GM21529 (cell line): ENCODE measurements around the gene EMID1.
"Not testable (repeated sequence)": the region's sequence is repeated elsewhere in the genome, so short reads cannot be mapped to it uniquely, and the experiment has no call there.

Source experiments
- ATAC-seq: cut with Tn5 transposase; IDR thresholded peaks from one replicate; pipeline ENCODE4 v1.9.1; 2021; ENCODE audit not compliant: unreplicated experiment

Gene EMID1

DNA sequence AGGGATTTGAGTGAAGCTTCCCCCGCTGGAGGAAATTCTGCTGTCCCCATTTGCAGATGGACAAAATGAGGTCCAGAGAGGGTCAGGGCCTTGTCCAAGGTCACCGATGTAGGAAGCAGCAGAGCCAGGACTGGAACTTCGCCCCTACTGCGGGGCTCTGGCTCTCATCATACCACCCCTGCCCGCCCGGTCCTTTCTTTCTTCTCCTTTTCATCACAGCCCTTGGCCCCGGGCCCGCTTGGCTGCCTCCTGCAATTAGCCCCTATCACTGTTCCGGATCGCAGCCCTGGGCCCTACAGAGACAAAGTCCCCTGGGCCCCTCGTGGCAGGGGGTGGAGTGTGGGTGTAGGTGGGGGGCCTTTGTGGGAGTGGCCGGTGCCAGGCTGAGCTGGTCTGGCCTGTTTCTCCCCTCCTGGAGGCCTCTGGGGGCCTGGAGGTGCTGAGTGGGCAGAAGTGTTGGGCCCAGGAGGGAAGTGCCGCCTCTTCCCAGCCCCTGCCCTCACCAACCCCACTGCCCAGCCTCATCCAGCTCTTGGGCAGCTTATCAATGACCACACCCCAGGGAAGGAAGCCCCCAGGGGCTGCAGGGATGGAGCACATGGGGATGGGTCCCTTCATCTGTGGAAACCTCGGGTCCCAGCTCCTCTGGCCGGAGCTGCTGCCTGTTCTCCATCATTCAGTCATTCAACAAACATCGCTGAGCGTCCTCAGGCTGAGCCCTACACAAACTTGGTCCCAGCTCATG is 3.4 kb downstream of the EMID1 start:
- ATAC-seq, result no peak

DNA sequence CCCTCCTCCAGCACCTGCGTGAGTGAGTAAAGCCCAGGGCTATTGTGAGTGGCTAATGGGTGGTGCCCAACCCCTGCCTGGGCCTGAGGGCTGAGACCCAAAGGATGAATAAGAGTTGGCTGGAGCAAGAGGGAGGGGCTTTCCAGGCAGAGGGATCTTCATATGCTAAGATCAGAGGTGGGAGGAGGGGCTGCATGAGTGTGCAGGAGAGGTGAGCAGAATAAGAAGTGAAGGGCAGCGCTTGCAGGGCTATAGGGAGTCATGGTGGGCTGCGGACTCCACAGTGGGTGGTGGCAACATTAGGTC is 3.9 kb downstream of the EMID1 start:
- ATAC-seq, result no peak

DNA sequence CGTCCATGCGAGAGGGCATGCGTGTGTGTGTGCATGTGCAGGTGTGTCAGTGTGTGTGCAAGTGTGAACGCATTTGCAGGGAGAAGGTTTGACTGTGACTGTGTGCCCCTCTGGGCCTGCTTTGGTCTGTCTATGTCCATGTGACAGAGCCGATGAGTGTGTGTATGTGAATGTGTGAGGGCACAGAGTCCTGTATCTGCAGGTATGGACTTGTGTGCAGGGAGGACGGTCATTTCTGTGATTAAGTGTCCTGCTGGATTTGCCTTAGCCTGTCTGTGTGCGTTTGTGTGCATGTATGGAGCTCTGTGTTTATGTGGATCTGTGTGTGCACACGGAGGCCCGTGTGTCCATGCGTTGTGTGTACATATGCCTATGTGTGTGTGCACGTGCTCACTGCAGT is 5.4 kb downstream of the EMID1 start:
- ATAC-seq, result no peak

DNA sequence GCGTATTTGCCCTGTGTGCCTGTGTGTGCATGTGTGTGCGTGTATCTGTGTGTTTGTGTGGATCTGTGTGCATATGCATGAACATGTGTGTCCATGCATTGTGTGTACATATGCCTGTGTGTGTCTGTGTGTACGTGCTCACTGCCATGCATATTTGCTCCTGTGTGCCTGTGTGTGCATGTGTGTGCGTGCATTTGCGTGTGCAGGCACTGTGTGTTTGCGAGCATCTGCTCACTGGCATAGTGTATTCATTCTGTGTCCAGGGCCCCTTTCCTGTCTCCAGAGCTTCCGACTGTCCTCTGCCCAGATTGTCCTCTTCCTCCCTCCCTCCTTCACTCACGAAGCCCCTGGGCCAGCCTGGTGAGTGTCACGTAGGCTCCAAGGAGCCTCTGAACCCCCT is 5.8 kb downstream of the EMID1 start:
- no peak for ATAC-seq

DNA sequence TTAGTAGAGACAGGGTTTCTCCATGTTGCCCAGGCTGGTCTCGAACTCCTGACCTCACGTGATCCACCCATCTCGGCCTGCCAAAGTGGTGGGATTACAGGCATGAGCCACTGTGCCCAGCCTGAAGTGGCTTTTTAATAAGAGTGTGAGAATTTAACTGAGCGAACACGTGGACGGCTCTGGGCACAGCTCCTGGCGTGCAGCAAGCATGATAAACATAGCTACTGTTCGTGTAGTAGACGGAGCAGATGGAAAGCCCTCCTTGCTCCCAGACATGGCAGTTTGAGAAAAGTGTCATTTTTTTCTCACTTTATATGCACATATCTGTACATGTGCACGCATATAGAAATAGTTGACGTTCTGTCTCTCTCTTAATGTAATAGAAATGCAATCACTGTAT is 7.0 kb downstream of the EMID1 start:
- ATAC-seq, result no peak

DNA sequence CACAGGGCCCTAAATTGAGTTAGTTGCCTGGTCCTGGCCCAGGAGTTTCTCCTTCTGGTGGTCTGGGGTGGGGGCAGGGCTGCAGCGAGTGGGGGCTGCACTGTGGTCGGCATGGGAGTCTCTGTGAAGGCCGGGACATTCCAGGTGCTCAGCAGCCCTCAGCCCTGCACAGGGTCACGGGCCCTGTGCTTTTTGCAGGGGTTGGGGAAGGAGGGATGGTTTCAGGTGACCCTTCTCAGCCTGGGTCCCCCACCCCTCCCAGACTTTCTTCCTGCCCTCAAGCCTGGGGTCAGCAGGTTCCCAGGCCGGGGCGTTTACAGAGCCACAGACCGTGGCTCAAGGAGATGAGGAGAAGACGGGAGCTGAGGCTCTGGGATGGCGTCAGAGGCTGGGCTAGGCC is 7.8 kb downstream of the EMID1 start:
- ATAC-seq, result no peak

DNA sequence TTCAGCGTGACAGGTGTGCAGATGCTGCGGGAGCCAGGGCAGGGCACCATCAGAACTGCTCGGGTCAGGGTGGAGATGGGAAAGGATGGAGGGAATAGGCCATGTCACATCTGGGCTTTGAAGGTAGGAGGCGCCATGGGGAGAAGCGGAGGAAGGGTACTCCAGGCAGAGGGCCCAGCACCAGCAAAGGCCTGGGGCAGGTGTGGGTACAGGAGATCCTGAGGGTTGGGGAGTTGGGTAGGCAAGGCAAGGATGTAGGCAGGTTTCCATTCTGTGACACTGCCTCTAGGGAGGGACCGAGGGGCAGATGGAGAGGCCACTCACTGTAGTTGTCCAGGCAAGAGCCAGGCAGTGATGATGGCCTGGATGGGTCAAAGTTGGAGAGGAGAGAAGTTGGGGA is 8.5 kb downstream of the EMID1 start:
- no peak for ATAC-seq

DNA sequence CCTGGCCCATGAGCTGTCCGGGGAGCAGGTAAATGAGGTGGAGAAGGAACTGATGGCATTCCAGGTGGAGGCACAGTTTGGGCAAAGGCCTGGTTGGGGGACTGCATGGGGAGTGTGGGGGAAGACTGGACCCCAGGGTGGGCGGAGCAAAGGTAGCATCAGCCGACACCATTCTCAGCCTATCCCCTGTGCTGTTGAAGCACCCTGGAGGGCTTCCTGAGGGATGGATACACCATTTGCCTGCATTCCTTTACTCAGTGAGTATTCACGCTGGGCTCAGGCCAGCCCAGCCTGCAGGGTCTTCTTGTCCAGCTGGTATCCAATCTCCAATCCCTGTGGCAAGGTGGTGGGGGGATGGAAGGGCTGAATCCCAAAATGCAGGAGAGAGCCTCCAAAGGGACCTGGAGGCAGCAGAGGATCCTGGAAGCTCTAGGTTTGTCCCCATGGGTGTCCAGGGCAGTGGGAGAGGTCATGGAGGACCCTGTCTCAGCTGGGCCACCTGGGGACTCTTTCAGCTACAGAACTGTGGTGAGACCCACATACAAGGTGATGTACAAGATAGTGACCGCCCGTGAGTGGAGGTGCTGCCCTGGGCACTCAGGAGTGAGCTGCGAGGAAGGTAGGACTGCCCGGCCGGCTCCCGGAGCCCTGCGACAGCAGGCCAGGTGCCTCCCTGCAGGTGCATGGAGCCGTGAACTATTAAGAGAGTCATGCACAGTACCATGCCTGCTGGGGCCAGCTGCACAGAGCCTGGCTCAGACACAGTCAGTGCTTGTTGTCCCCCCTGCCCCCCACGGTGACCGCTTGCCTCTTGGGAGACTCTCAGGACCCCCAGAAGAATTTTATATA is 9.5 kb downstream of the EMID1 start:
- no peak for ATAC-seq

DNA sequence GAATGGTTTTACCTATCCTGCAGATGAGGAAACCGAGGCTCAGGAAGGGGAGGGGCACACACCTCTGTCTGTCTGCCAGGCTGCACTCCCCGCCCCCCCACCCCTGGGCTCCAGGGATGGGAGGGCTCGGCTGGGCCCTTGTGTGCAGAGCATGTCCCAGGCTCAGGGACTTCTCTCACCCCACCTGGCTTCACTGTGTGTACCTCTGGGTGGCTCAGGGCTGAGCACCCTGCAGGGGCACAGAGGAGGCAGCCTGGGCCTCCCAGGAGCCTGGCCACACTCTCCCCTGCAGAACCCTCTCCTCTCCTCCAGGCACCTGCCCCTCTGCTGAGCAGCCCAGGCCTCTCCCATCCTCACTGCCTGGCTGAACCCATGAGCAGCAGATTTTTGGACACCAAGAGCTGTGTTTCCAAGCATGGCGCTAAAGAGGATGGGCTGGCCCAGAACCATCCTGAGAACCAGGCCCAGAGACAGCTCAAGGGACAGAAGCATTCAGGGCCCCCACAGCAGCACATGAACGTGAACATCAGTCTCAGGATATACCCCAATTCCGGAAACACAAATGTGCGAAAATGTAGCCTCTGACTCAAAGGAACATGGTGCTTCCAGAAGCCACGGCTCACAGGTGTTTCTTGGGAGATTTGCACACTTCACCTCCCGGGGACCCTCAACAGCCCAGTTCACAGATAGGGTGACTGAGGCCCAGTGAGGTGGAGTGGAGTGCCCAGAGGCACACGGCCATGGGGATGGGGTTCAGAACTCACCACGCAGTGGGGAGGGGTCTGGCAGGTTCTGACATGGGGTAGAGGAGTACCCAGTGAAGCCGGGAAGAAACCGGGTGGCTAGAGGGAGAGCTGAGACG is 10.5 kb downstream of the EMID1 start:
- ATAC-seq, result no peak

DNA sequence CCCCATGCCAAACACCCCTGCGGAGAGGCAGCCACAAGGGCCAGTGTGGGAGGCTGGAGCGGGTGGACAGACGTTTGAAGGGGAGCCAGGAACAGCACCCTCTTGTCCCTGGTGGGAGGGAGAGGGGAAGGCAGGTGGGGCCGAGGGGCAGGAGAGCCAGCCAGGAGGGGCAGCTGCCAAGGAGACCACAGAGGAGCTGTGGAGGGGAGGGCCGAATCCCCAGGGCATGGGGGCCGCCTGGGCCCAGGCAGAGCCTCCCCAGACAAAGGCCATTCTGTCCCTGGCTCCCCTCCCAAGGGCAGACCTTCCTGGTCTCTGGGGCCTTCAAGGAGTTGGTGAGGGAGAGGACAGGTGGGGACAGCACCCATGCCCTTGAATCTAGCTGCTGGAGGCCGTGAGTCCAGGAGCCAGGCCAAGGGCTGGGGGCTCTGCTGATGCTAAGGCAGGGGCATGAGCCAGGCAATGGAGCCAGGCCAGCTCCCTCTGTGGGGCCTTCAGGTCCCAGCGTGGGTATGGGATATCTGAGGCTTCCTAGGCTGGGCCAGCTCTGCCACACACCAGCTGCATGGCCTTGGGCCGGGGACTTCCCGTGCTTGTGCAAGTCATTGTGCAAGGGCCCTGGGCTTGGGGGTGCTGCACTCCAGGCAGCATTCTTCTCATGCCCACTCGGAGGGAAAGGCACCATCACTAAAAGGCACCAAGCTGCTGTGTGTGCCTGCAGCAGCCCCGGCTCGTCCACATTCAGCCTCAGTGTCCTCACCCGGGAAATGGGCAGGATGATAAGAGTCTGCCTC is 11.4 kb downstream of the EMID1 start:
- ATAC-seq, result no peak

DNA sequence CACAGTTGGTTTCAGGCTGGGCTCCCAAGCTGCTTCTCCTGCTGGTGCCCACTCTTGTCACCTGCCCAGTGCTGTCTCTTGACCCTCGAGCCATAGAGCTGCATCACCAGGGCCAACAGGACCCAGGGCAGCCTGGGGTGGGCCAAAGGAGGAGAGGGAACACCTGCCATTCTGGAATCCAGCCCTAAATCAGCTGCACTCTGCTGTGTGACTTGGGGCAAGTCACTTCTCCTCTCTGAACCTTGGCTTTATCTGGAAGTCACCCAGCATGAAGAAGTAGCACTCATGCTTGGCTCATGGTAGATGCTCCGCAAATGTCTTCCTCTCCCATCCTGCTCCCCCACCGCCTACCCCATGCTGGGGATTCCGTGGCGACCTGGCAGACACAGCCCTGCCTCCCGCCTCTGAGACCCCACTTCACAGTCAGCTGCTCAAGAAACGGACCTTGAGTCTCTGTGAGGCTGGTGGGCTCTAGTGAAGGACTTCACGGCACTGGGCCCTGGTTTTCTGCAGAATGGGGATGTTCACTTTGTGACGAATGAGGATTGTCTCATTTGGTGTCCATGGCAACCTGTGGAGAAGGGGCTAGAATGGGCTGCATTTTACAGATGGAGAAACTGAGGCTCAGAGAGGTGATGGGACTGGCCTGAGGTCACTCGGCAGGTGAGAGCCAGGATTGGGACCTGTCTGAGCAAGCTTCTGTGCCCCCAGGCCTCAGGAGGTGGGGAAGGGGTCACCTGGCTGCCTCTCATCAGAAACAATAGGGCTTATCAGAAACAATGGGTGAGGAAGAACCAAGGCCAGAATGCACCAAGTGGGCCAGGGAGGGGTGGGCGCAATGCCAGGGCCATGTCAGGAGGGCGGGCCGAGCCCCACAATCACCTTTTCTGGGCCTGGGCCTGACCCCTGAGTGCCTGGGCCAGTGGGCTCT is 12.4 kb downstream of the EMID1 start:
- ATAC-seq, result no peak

DNA sequence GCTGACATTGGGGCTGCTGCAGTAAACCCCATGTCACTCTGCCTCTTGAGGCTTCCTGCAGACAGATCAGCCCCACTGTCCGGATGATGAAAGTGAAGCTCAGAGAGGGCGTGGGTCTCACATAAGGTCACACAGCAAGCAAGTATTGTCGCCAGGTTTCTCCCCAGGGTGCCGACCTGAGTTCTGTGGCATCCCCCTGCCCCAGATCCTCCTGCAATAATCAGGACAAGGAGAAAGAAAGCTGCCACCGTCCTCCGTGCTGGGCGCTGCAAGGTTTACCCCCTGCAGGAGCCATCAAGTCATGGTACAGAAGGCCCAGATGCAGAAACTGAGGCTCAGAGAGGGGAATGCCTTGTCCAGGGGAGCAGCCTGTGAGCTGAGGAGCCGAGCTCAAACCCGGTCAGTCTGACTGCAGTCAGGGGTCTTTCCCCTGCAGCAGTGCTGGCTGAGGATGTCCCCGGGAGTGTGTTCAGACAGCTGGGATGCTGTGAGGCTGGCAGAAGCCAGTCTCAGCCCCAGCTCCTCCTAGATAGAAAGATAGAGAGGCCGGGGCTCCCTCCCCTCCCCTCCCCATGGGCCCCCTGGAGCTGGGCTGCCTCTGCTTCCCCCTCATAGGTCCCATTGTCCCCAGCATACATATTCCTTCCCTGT is 13.2 kb downstream of the EMID1 start:
- no peak for ATAC-seq

DNA sequence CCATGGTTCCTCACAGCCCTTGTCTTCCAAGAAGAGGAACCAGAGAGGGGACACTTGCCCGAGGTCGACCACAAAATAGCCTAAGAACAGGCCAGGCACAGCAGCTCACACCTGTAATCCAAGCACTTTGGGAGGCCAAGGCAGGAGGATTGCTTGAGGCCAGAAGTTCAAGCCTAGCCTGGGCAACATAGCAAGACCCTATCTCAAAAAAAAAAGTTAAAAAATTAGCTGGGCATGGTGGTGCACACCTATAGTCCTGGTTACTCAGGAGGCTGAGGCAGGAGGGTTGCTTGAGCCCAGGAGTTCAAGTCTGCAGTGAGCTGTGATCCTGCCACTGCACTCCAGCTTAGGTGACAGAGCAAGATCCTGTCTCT is 13.7 kb downstream of the EMID1 start:
- not testable (repeated sequence) for ATAC-seq

DNA sequence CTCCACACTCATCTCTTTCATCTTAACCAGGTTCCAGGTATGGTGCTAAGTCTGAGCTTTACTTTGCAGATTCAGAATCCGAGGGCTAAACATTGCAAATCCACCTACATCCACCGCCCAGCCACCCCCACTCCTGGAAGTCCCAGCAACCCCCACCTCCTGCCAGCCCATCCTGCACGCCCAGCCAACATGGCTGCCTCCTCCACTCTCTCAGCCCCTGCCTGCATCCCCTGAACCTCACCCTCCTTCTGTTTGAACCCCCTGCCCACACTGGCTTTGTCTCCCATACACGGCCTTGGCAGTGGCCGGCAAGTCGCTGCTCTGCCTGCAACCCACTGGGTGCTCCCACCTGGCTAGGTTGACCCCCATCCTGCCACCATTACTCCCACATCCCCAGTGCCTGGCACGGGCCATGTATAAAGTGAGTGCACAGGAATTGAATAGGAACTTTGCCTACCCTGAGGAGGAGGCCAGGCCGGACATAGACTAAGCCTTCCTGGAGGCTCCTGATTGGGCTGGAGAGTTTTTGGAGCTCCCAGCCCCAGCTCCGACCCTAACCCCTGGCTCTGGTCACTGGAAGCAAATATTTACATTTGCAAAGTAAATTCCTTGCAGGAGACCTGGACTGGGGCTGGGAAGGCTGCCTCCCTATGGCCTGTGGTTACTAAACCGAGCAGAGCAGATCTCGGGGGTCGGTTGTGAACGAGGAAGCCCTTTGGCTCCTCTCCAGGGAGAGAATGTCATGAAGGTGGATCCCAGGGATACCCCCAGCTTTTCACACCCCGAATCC is 14.4 kb downstream of the EMID1 start:
- ATAC-seq, result no peak

DNA sequence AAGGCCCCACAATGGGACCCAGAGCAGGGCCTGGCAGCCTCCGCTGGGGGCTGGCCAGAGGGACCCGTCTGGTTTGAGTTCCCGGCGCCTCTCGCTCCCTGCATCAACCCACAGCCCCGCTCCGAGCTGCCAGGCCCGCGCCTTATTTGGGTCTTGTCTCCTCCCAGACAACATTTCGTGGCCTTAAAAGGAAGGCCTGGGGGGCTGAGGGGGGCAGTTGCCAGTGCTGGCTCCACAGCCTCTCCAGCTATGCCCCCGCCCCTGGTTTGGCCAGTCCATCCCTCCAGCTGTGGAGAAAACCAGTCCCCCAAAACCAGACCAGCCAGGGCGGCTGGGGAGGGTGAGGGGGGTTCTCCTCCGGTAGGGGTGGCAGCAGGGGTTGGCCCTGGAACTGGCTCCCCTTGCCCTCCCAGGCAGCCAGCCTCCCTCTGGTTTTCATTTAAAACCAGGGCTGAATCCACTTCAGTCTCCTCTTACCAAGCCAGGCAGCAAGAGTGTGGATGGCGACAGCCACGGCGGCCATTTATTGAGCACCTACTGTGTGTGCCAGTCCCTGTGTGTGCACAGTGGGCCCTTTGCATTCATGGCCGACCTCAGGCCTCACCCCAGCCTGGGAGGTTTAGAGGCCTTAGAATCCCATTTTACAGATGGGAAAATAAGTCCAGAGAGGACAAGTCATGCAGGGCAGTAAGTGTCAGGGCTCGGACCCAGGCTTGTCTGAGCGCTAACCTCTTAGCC is 18.6 kb downstream of the EMID1 start:
- ATAC-seq, result no peak

DNA sequence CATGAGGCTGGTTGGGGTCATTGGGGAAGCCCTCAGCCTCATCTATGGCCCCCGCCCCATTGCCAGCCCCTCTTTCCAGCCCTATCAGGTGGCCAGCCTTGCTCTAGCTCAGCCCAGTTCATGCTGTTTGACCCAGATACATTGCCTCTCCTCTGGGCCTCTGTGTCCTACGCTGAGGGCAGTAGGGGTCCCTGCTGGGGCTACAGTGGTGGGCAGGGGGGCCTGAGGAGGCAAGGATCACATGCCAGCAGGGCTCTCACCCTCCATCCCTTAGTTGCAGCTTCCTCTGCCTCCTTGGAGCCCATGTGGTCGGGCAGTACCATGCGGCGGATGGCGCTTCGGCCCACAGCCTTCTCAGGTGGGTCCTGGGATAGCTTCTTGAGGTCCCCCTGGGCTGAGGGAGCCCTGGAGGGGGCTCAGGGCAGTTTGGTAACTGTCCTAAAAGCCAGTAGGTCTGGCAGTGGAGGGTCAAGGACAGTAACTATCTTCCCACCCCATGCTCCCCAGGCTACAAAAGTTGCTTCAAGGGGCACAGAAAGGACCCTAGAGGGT is 19.2 kb downstream of the EMID1 start:
- no peak for ATAC-seq

DNA sequence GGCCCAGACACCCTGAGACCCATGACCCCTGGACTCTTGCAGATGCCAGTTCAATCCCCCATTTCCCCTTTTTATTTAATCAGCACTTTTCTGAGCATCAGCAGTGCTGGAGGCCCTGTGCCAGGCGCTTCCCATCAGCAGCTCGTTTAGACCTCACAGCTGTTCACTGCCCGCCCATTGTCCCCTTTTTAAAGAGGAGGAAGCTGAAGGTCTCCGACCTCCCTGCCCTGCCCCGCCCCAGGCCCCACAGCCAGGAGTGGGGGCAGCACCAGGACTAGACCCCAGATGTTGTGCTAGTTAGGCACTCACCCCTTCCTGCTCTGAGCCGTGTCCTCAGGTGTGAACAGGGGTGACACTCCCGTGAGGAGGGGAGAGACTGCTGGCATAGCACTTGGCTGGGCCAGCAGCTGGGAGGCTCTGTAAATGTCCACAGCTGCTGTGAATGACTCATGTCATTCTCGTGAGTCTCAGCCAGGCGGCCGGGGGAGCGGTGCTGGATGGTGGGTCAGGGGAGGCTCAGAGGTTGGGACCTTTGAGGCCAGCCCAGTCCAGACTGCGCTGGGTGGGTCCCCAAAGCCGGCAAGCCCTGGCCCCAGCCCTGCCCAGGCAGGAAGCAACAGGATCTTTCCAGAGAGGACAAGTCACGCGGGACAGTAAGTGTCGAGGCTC is 19.9 kb downstream of the EMID1 start:
- ATAC-seq, result no peak
